HEK293 (cell line): ENCODE measurements around the gene CA12.

Experiments used
- SALL2 ChIP-seq: fragments of 450-650 bp; formaldehyde crosslinking; IDR thresholded peaks from 2 replicates; pipeline ENCODE4 v1.5.0; 2017; ENCODE audit warnings: missing biosample characterization, mild to moderate bottlenecking, missing genetic modification characterization, borderline replicate concordance
- ZNF121 ChIP-seq: fragments of 450-650 bp; formaldehyde crosslinking; IDR thresholded peaks from 2 replicates; pipeline ENCODE4 v1.5.1; 2016; ENCODE audit warnings: missing biosample characterization, missing genetic modification characterization
- ZNF24 ChIP-seq: fragments of 450-650 bp; formaldehyde crosslinking; IDR thresholded peaks from 2 replicates; pipeline ENCODE4 v1.5.1; 2016; ENCODE audit warnings: missing biosample characterization, missing genetic modification characterization
- ZNF768 ChIP-seq: fragments of 450-650 bp; formaldehyde crosslinking; IDR thresholded peaks from 2 replicates; pipeline ENCODE4 v1.5.1; 2018; ENCODE audit warnings: missing biosample characterization, mild to moderate bottlenecking, missing genetic modification characterization
- TF ChIP-seq, protein P1 (sequence below): fragments of 450-650 bp; formaldehyde crosslinking; optimal IDR thresholded peaks from 2 replicates; pipeline ENCODE3; 2016; ENCODE audit warnings: missing biosample characterization, mild to moderate bottlenecking, missing genetic modification characterization
- TF ChIP-seq, protein P2 (sequence below): fragments of 450-650 bp; formaldehyde crosslinking; IDR thresholded peaks from 2 replicates; pipeline ENCODE4 v1.5.1; 2016; ENCODE audit warnings: missing biosample characterization, missing genetic modification characterization
- TF ChIP-seq, protein P3 (sequence below): fragments of 450-650 bp; formaldehyde crosslinking; IDR thresholded peaks from 2 replicates; pipeline ENCODE4 v1.5.1; 2017; ENCODE audit warnings: missing biosample characterization, missing genetic modification characterization

DNA sequence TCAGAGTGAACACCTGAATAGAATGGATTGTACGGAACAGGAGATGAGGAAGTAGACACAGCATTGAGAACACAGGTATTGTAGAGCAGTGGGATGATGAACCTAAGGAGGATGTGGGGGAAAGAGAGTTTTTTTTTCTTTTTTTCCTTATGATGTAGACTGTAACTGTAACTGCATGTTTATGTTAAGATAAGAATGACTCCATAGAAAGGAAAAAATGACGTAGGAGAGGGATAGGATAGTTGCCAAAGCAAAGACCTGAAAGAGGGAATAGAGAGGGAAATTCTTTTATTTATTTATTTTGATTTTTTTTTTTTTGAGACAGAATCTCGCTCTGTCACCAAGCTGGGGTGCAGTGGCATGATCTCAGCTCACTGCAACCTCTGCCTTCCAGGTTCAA lies 71.0 kb downstream of the CA12 start:
- TF ChIP-seq, protein P1, sequence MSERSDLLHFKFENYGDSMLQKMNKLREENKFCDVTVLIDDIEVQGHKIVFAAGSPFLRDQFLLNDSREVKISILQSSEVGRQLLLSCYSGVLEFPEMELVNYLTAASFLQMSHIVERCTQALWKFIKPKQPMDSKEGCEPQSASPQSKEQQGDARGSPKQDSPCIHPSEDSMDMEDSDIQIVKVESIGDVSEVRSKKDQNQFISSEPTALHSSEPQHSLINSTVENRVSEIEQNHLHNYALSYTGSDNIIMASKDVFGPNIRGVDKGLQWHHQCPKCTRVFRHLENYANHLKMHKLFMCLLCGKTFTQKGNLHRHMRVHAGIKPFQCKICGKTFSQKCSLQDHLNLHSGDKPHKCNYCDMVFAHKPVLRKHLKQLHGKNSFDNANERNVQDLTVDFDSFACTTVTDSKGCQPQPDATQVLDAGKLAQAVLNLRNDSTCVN (tag by site-specific recombination), result no peak
- TF ChIP-seq, protein P2, sequence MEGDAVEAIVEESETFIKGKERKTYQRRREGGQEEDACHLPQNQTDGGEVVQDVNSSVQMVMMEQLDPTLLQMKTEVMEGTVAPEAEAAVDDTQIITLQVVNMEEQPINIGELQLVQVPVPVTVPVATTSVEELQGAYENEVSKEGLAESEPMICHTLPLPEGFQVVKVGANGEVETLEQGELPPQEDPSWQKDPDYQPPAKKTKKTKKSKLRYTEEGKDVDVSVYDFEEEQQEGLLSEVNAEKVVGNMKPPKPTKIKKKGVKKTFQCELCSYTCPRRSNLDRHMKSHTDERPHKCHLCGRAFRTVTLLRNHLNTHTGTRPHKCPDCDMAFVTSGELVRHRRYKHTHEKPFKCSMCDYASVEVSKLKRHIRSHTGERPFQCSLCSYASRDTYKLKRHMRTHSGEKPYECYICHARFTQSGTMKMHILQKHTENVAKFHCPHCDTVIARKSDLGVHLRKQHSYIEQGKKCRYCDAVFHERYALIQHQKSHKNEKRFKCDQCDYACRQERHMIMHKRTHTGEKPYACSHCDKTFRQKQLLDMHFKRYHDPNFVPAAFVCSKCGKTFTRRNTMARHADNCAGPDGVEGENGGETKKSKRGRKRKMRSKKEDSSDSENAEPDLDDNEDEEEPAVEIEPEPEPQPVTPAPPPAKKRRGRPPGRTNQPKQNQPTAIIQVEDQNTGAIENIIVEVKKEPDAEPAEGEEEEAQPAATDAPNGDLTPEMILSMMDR (tag by site-specific recombination), result no peak
- no peak for TF ChIP-seq ZNF768 (tag by site-specific recombination)
- TF ChIP-seq ZNF24 (tag by site-specific recombination), result no peak
- no peak for TF ChIP-seq SALL2 (tag by site-specific recombination)
- no peak for TF ChIP-seq ZNF121
- TF ChIP-seq, protein P3, sequence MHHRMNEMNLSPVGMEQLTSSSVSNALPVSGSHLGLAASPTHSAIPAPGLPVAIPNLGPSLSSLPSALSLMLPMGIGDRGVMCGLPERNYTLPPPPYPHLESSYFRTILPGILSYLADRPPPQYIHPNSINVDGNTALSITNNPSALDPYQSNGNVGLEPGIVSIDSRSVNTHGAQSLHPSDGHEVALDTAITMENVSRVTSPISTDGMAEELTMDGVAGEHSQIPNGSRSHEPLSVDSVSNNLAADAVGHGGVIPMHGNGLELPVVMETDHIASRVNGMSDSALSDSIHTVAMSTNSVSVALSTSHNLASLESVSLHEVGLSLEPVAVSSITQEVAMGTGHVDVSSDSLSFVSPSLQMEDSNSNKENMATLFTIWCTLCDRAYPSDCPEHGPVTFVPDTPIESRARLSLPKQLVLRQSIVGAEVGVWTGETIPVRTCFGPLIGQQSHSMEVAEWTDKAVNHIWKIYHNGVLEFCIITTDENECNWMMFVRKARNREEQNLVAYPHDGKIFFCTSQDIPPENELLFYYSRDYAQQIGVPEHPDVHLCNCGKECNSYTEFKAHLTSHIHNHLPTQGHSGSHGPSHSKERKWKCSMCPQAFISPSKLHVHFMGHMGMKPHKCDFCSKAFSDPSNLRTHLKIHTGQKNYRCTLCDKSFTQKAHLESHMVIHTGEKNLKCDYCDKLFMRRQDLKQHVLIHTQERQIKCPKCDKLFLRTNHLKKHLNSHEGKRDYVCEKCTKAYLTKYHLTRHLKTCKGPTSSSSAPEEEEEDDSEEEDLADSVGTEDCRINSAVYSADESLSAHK (tag by site-specific recombination), result no peak
